ENCODE measurements around the gene VSIR.

The VSIR gene

DNA sequence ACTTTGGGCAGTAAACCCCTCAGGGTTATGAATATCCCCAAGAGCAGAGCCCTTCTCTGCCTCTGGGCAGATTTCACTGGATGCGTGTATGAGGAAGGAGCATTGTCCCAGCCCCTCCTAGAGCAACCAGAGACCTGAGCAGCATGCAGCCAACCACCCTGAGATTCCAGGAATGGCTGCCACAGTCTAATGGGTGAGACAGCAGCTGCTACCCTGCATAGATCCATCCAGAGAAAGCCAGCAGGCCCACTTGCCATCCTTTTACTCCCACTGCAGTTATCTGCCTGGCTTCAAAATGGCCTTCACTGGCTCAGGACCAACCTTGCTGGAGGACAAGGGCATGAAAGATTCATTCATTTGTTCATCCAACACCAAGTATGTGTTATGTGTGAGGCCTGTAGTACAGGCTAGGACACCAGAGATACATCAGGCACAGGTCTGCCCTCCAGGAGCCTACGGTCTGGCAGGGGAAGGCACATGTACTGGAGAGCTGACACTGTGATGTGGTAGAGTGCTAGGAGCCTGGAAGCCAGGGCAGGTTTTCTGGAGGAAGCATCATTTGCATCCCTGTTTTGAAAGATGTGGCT lies 27.6 kb downstream of the VSIR start:
- Histone ChIP-seq H3K4me1 (ENCODE audit: control insufficient read depth, insufficient read depth, low read length) (peaks cover 49% of the 10 kb centered on the region), H3K9ac (ENCODE audit: low read length) (no peak overlapping the region)

DNA sequence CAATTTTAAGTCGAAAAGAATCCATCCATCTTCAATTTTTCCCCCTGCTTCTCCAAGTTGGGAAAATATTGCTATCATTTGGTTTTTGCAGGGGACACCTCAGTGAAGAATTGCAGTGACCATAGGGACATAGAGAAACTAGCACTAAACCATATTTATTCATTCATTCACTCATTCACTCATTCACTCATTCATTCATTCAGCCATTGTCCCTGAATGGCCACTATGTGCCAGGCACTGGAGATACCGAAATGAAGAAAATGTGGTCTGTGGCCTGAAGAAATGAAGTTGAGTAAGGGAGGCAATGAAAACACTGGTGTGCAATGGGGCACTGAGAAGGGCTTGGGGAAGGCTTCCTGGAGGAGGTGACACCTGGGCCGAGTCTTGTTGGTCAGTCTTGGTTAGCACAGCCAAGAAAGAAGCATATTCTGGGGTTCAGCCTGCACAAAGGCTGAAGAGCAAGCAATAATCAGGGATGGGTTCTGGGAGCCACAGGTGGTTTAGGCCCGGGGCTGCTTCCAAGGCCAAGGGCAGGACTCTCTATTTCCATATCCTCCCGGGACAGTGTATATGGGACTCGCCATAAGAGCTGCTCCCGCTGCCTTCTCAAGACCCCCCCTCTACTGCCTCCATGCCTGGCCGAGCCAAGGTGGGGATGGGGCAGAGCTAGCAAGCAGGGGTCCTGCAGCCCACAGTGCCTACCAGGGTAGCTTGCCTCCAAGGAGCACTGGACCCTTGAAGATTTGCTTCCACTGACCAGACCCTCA lies 28.2 kb downstream of the VSIR start:
- Histone ChIP-seq H3K9ac (ENCODE audit: low read length) (no peak overlapping the region), H3K36me3 (ENCODE audit: control insufficient read depth, insufficient read depth, low read length) (no peaks in the 10 kb centered on the region), H3K4me1 (ENCODE audit: control insufficient read depth, insufficient read depth, low read length) (peaks cover 53% of the 10 kb centered on the region), H3K9me3 (ENCODE audit: control insufficient read depth, low read length) (no peaks in the 10 kb centered on the region), H3K27me3 (ENCODE audit: control insufficient read depth, insufficient read depth, low read length) (no peaks in the 10 kb centered on the region), H3K4me3 (ENCODE audit: low read length) (no peak overlapping the region)

More for the DNA sequence above, 27.6 kb downstream of the VSIR start:
- H3K27me3 ChIP-seq (ENCODE audit: control insufficient read depth, insufficient read depth, low read length): no peaks in the 10 kb centered on the region
- no peak overlapping the region for H3K4me3 ChIP-seq (ENCODE audit: low read length)
- H3K9me3 ChIP-seq (ENCODE audit: control insufficient read depth, low read length): no peaks in the 10 kb centered on the region
- H3K36me3 ChIP-seq (ENCODE audit: control insufficient read depth, insufficient read depth, low read length): no peaks in the 10 kb centered on the region

DNA sequence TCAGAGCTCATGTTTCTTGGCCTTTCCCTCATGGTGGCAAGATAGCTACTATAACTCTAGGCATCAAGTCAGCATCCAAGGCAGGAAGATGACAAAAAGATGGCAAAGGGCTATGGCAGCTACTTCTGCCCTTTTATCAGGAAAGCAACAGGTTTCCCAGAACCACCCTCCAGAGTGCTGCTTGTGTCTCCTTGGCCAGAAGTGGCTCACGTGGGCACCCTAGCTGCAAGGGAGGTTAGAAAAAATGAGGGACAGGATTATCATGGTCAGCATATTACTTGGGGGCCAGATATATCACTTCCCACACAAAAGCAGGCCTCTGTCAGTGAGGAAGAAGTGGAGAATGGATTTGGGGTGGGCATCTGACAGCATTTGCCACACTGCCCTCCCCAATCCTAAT lies 29.5 kb downstream of the VSIR start:
- H3K9me3 ChIP-seq (ENCODE audit: control insufficient read depth, low read length): no peaks in the 10 kb centered on the region
- H3K9ac ChIP-seq (ENCODE audit: low read length): no peak overlapping the region
- no peaks in the 10 kb centered on the region for H3K36me3 ChIP-seq (ENCODE audit: control insufficient read depth, insufficient read depth, low read length)
- no peaks in the 10 kb centered on the region for H3K27me3 ChIP-seq (ENCODE audit: control insufficient read depth, insufficient read depth, low read length)
- H3K4me3 ChIP-seq (ENCODE audit: low read length): no peak overlapping the region
- peaks cover 49% of the 10 kb centered on the region for H3K4me1 ChIP-seq (ENCODE audit: control insufficient read depth, insufficient read depth, low read length)

DNA sequence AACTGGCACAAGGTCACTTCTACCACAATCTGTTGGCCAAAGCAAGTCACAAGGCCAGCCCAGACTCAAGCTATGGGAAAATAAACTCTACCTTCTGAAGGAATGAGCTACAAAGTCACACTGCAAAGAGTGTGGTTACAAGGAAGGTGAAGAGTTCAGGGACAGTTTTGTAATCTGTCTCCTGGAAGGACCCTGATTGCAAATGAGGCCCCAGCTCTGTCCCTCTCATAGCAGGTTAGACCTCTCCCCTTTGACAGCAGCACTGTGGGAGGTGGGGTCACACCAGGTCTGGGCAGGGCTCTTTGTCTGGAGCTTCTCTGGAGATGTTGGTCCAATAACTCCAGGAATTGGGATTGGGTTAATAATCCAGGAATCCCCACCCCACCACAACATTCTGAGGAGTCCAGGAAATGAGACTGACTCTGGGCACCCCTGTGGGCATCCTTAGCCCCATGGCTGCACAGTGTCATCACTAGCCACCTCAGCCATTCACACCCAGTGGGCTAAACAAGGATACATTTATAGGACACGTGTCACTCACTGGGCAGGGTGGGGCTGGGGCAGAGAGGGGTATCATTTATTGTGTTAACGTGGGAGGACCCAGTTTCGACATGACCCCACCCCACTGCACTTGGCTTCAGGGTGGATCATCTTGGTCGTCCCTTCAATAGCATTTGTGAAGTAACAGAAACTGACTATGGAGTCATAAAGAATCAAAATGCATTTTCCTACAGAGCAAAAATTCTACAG lies 30.1 kb downstream of the VSIR start:
- H3K4me1 ChIP-seq (ENCODE audit: control insufficient read depth, insufficient read depth, low read length): peaks cover 43% of the 10 kb centered on the region

DNA sequence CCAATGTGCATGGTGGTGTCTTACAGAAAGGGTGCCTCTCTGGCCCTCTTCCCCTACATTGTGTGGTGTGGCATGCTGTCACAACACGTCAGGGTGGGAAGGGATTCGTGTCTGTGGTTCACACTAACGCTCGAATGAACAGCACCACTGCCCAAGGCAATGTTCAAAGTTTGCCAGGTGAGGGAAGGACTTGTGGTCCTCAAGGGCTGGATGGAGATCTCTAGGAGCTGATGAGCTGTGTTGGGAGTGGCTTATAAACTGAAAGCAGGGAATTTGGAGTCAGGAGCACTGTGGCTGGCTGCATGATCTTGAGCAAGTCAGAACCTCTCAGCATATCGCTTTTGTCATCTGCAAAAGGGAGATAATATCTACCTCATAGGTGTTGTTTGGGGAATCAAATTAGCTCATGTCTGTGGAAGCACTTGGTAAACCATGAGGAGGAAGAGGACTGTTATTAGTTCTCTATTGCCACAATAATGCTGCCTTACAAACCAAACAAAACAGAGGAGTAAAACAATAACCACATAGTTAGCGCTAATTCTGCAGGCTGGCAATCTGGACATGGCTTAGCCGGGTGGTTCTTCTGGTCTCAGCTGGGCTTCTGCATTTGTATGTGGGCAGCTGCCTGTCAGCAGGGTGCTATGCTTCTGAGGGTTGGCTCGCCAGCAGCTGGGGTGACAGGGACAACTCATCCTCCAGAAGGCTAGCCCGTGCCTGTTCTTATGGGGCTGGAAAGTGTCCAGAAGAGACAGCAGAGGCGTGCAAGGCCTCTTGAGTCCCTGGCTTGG lies 30.8 kb downstream of the VSIR start:
- Histone ChIP-seq H3K4me3 (ENCODE audit: low read length) (no peak overlapping the region), H3K27me3 (ENCODE audit: control insufficient read depth, insufficient read depth, low read length) (no peaks in the 10 kb centered on the region), H3K4me1 (ENCODE audit: control insufficient read depth, insufficient read depth, low read length) (peaks cover 43% of the 10 kb centered on the region), H3K9ac (ENCODE audit: low read length) (no peak overlapping the region), H3K9me3 (ENCODE audit: control insufficient read depth, low read length) (no peaks in the 10 kb centered on the region), H3K36me3 (ENCODE audit: control insufficient read depth, insufficient read depth, low read length) (no peaks in the 10 kb centered on the region)

More for the DNA sequence above, 30.1 kb downstream of the VSIR start:
- no peak overlapping the region for H3K4me3 ChIP-seq (ENCODE audit: low read length)
- no peak overlapping the region for H3K9ac ChIP-seq (ENCODE audit: low read length)
- H3K27me3 ChIP-seq (ENCODE audit: control insufficient read depth, insufficient read depth, low read length): no peaks in the 10 kb centered on the region
- H3K36me3 ChIP-seq (ENCODE audit: control insufficient read depth, insufficient read depth, low read length): no peaks in the 10 kb centered on the region
- H3K9me3 ChIP-seq (ENCODE audit: control insufficient read depth, low read length): no peaks in the 10 kb centered on the region

DNA sequence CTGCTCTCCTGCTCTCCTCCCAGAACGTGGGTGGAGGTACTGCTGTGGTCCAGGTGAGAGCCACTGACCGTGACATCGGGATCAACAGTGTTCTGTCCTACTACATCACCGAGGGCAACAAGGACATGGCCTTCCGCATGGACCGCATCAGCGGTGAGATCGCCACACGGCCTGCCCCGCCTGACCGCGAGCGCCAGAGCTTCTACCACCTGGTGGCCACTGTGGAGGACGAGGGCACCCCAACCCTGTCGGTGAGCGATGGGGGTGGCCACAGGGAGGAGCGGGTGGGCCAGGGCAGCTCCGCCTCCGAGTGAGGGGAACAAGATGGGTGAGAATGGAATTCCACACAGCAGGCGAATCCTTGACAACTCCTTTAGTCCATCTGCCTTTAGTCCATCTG lies 31.6 kb downstream of the VSIR start:
- no peaks in the 10 kb centered on the region for H3K27me3 ChIP-seq (ENCODE audit: control insufficient read depth, insufficient read depth, low read length)
- no peak overlapping the region for H3K9ac ChIP-seq (ENCODE audit: low read length)
- H3K9me3 ChIP-seq (ENCODE audit: control insufficient read depth, low read length): no peaks in the 10 kb centered on the region
- peaks cover 43% of the 10 kb centered on the region for H3K4me1 ChIP-seq (ENCODE audit: control insufficient read depth, insufficient read depth, low read length)
- no peaks in the 10 kb centered on the region for H3K36me3 ChIP-seq (ENCODE audit: control insufficient read depth, insufficient read depth, low read length)
- no peak overlapping the region for H3K4me3 ChIP-seq (ENCODE audit: low read length)

DNA sequence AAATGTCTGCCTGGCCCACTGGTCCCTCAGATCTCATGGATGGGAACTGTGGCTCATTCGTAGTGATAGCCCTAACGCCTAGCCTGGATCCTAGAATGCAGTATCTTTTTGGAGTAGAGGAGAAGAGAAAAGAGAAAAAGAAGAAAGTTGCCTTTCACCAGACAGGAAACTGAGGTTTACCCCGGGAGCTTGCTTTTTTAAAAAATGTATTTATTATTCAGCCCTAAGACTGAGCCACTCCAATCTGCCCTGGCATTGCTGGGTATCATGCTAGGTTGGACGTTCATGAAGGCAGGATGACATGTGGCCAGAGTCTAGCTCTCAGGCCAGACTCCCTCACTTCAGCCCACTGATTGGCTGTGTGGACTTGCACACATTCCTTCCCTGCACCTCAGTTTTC lies 32.3 kb downstream of the VSIR start:
- H3K36me3 ChIP-seq (ENCODE audit: control insufficient read depth, insufficient read depth, low read length): no peaks in the 10 kb centered on the region
- no peak overlapping the region for H3K9ac ChIP-seq (ENCODE audit: low read length)
- H3K4me3 ChIP-seq (ENCODE audit: low read length): no peak overlapping the region
- no peaks in the 10 kb centered on the region for H3K9me3 ChIP-seq (ENCODE audit: control insufficient read depth, low read length)
- no peaks in the 10 kb centered on the region for H3K27me3 ChIP-seq (ENCODE audit: control insufficient read depth, insufficient read depth, low read length)
- H3K4me1 ChIP-seq (ENCODE audit: control insufficient read depth, insufficient read depth, low read length): peaks cover 43% of the 10 kb centered on the region

DNA sequence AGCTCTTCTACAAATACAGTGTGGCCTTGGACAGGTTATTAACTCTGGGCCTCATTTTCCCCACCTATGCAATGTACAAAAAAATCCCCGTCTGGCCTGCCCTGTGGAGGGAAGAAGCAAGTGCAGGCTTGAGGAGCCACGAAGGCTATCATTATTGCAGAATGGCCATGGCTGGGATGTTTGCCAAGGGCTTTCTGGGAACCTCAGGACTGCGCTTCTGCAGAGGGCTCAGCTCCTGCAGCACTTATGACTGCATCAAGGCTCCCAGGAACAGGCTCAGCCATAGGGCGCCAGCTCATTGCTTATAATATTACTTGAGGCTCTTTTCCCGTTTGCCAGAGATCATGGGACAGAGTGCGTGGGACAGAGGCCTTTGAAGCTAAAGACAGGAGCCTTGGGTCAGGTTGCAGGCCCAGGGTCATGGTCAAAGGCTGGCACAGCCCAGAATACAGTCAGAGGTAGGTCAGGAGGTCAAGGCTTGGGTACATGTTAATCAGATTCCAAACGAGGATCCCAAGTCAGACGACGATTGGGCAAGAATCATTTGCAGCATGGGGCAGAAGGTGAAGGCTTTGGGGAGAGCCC lies 33.2 kb downstream of the VSIR start:
- Histone ChIP-seq H3K4me3 (ENCODE audit: low read length) (no peak overlapping the region), H3K9ac (ENCODE audit: low read length) (no peak overlapping the region), H3K36me3 (ENCODE audit: control insufficient read depth, insufficient read depth, low read length) (no peaks in the 10 kb centered on the region), H3K27me3 (ENCODE audit: control insufficient read depth, insufficient read depth, low read length) (no peaks in the 10 kb centered on the region), H3K9me3 (ENCODE audit: control insufficient read depth, low read length) (no peaks in the 10 kb centered on the region), H3K4me1 (ENCODE audit: control insufficient read depth, insufficient read depth, low read length) (peaks cover 43% of the 10 kb centered on the region)

DNA sequence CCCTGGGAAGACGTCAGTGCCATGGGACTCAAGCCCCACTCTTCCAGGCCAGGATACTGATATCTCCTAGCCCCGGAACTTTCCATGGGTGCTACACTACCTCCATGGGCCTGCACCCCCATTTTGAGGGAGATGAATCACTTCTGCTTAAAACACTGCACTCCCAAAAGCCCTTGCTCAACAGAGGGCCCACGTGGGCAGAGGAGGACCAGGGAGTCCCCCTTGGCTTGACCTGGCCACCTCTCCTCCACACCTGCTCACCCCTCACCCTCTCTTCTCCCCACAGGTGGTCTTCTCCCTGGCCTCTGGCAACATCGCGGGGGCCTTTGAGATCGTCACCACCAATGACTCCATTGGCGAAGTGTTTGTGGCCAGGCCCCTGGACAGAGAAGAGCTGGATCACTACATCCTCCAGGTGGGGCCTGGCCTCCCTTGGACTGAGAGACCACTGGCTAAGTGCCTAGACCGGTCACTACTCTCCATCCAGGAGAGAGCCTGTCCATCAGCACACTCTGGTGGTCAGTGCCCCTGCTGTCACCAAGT lies 33.9 kb downstream of the VSIR start:
- H3K9me3 ChIP-seq (ENCODE audit: control insufficient read depth, low read length): no peaks in the 10 kb centered on the region
- H3K27me3 ChIP-seq (ENCODE audit: control insufficient read depth, insufficient read depth, low read length): no peaks in the 10 kb centered on the region
- no peak overlapping the region for H3K9ac ChIP-seq (ENCODE audit: low read length)
- peaks cover 42% of the 10 kb centered on the region for H3K4me1 ChIP-seq (ENCODE audit: control insufficient read depth, insufficient read depth, low read length)
- H3K4me3 ChIP-seq (ENCODE audit: low read length): no peak overlapping the region
- H3K36me3 ChIP-seq (ENCODE audit: control insufficient read depth, insufficient read depth, low read length): no peaks in the 10 kb centered on the region

DNA sequence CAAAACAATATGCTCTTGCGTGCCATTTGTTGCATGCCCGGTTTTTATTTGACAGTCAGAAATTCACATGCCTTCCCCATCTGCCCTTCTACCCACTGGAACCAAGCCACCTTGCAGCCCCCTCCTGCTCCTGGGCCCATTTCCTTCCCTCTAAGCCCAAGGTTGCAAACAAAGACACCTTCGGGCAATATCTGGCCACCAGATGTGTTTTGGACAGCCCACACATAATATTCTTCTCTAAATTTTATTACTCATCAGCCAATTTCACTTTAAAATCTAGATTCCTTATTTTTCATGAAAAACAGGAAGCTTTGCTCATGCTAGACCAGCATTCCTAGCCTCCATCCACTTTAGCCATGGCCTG lies 35.5 kb downstream of the VSIR start:
- no peak overlapping the region for H3K4me3 ChIP-seq (ENCODE audit: low read length)
- H3K27me3 ChIP-seq (ENCODE audit: control insufficient read depth, insufficient read depth, low read length): no peaks in the 10 kb centered on the region
- no peaks in the 10 kb centered on the region for H3K9me3 ChIP-seq (ENCODE audit: control insufficient read depth, low read length)
- H3K9ac ChIP-seq (ENCODE audit: low read length): peak overlapping the region; percentile 17
- H3K36me3 ChIP-seq (ENCODE audit: control insufficient read depth, insufficient read depth, low read length): no peaks in the 10 kb centered on the region
- H3K4me1 ChIP-seq (ENCODE audit: control insufficient read depth, insufficient read depth, low read length): peaks cover 42% of the 10 kb centered on the region

DNA sequence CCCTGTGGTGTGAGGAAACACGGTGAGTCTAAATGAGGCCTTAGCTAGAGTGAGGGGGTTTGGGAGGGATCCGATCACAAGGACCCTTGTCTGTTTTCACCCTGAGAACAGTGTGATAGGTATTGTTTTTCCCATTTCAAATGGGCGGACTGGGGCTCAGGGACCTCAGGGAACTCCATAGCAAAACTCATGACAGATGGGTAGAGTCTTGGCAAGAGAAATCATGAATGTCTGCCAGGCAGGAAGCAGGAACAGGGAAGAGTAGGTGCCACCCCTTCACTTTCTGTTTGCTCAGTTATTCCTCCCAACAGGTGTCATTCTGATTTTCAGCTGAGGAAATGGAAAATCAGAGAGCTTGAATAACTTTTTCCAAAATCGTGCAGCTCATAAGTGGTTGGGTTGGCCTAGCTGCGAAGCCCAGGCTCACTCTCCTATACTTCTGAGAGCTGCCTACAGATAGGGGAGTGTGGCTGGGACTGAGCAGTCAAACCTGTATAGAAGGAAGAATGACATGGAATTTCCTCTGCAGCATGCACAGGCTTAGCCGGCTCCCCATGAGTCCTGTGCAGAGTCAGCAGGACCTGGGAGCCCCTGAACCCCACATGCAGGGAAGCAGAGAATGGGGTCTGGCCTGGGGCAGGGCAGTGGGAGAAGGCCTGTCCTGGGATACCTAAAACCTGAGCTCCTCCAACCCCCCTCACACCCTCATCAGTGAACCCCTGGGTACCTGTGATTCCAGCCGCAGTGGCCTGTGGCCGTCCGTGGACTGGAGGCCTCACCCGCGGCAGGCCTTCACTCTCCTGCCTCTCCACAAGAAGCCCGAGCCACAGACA lies 36.1 kb downstream of the VSIR start:
- Histone ChIP-seq H3K9ac (ENCODE audit: low read length) (peak overlapping the region; percentile 17), H3K4me1 (ENCODE audit: control insufficient read depth, insufficient read depth, low read length) (peaks cover 42% of the 10 kb centered on the region), H3K27me3 (ENCODE audit: control insufficient read depth, insufficient read depth, low read length) (no peaks in the 10 kb centered on the region), H3K4me3 (ENCODE audit: low read length) (no peak overlapping the region), H3K36me3 (ENCODE audit: control insufficient read depth, insufficient read depth, low read length) (no peaks in the 10 kb centered on the region), H3K9me3 (ENCODE audit: control insufficient read depth, low read length) (no peaks in the 10 kb centered on the region)
